ENCODE measurements around the gene EXOC3L1. TPM values are rescaled to one million over a fixed set of nuclear protein-coding genes. Genes with fewer than 3 reads are reported as not detected.

EXOC3L1 gene
- total and polyA plus RNA-seq, 7 experiments from 2014 or later: 0.58 to 0.73 TPM; not detected in 5

GRCh38 chr16:67161595-67162058, 28.3 kb downstream of the EXOC3L1 start:
- Mint-ChIP-seq H3K4me1 (peaks cover 25 to 62% (median 44%) of the 10 kb centered on the region in 7 donors), H3K27me3 (peaks cover 16 to 22% (median 19%) of the 10 kb centered on the region in 5 donors), H3K27ac (peak overlapping the region in 1 of 9 donors; percentile 82), H3K4me3 (peak overlapping the region in 8 of 10 donors; percentile 11 to 74 (median 46)), H3K9me3 (no peaks in the 10 kb centered on the region), H3K36me3 (peaks cover 0 to 44% (median 0%) of the 10 kb centered on the region in 5 donors)
- no peak for ATAC-seq
- Histone ChIP-seq H3K36me3 (ENCODE audit: control insufficient read depth in 2 of 3, insufficient read depth in 3 of 3, low read length in 3 of 3) (peaks cover 0 to 3% (median 0%) of the 10 kb centered on the region in 3 experiments), H3K27me3 (ENCODE audit: control insufficient read depth in 2 of 2, insufficient read depth in 2 of 2, low read length in 2 of 2) (peaks cover 9 to 26% of the 10 kb centered on the region in 2 donors), H3K27ac (ENCODE audit: low read depth, low read length) (no peak overlapping the region), H3K4me1 (ENCODE audit: control insufficient read depth in 2 of 2, insufficient read depth in 2 of 2, low read length in 2 of 2) (peaks cover 39 to 66% of the 10 kb centered on the region in 2 donors), H3K9me3 (ENCODE audit: control insufficient read depth in 2 of 3, low read length in 3 of 3) (no peaks in the 10 kb centered on the region), H3K4me3 (ENCODE audit: low read length) (no peak overlapping the region)
- CTCF ChIA-PET: interaction anchor here (1.1 to 1.8 kb wide), 2 partner anchors 11 to 136 kb away, joined by 3 to 5 read pairs; no protein-coding TSS in a partner anchor
- DNase-seq: no peak
- intact Hi-C loops (cut with micrococcal nuclease): loop anchor here (1.0 to 2.0 kb wide), 5 partner anchors 9 to 227 kb away; partner anchors contain the start of genes CIAO2B (in 1 of the 2), NOL3 (in 1 of the 2) and TMEM208 (in 1 of the 2)
- POLR2A ChIA-PET: interaction anchor here (0.9 to 4.6 kb wide), 7 partner anchors 10 to 66 kb away, joined by 4 to 31 read pairs (median 8); partner anchors contain the start of genes B3GNT9, MATCAP1, NOL3 and TMEM208

- no peaks in the 10 kb centered on the region for H3K9me3 Mint-ChIP-seq
- ChIA-PET POLR2A (interaction anchor here (0.6 to 4.6 kb wide), 12 partner anchors 8 to 175 kb away, joined by 3 to 31 read pairs (median 5); partner anchors contain the start of genes B3GNT9, E2F4, FHOD1 and MATCAP1), CTCF (interaction anchor here (0.8 to 1.7 kb wide), 5 partner anchors 11 to 176 kb away, joined by 3 to 9 read pairs (median 4); partner anchors contain the start of genes MATCAP1 and NOL3)
- Histone ChIP-seq H3K27me3 (ENCODE audit: control insufficient read depth in 2 of 2, insufficient read depth in 2 of 2, low read length in 2 of 2) (peaks cover 0 to 12% of the 10 kb centered on the region in 2 donors), H3K27ac (ENCODE audit: low read depth, low read length) (peak overlapping the region; percentile 94), H3K4me3 (ENCODE audit: low read length) (peak overlapping the region; percentile 78), H3K36me3 (ENCODE audit: control insufficient read depth in 2 of 3, insufficient read depth in 3 of 3, low read length in 3 of 3) (peaks cover 0 to 3% (median 0%) of the 10 kb centered on the region in 3 experiments), H3K9me3 (ENCODE audit: control insufficient read depth in 2 of 3, low read length in 3 of 3) (no peaks in the 10 kb centered on the region), H3K4me1 (ENCODE audit: control insufficient read depth in 2 of 2, insufficient read depth in 2 of 2, low read length in 2 of 2) (peaks cover 49 to 52% of the 10 kb centered on the region in 2 donors)
- H3K27me3 Mint-ChIP-seq: peaks cover under 1 to 11% (median 9%) of the 10 kb centered on the region in 5 donors
- peaks cover 27 to 65% (median 52%) of the 10 kb centered on the region in 7 donors for H3K4me1 Mint-ChIP-seq
- H3K27ac Mint-ChIP-seq: peak overlapping the region; percentile 94 to 99 (median 95)
- DNase-seq: peak in 8 of 9 donors; percentile 58 to 85 (median 72)
- intact Hi-C loops (cut with micrococcal nuclease): loop anchor here (1.0 to 2.0 kb wide), 5 partner anchors 50 to 182 kb away; partner anchors contain the start of genes CBFB (in 1 of the 2), FHOD1 (in 1 of the 2) and PHAF1 (in 1 of the 2)
- peak; percentile 55 for ATAC-seq
- H3K36me3 Mint-ChIP-seq: peaks cover 0 to 47% (median 0%) of the 10 kb centered on the region in 5 donors
- H3K4me3 Mint-ChIP-seq: peak overlapping the region; percentile 76 to 93 (median 87)
Measured at GRCh38 chr16:67158637-67159600, 31.0 kb downstream of the EXOC3L1 start.

GRCh38 chr16:67157892-67158635, 31.9 kb downstream of the EXOC3L1 start:
- ATAC-seq: no peak
- ChIA-PET POLR2A (interaction anchor here (0.6 to 4.6 kb wide), 13 partner anchors 10 to 140 kb away, joined by 3 to 31 read pairs (median 4); partner anchors contain the start of genes MATCAP1, SLC9A5 and TMEM208), CTCF (interaction anchor here (0.7 to 1.3 kb wide), 9 partner anchors 16 to 204 kb away, joined by 3 to 7 read pairs (median 3); no protein-coding TSS in a partner anchor)
- peak overlapping the region; percentile 94 for H3K27ac ChIP-seq (ENCODE audit: low read depth, low read length)
- peak in 3 of 9 donors; percentile 27 to 55 (median 43) for DNase-seq
- intact Hi-C loops (cut with micrococcal nuclease): loop anchor here in 1 of 2 donors (2.0 kb wide), 1 partner anchor 173 kb away; no protein-coding TSS in a partner anchor
- H3K27me3 ChIP-seq (ENCODE audit: control insufficient read depth in 2 of 2, insufficient read depth in 2 of 2, low read length in 2 of 2): peaks cover 0 to 9% of the 10 kb centered on the region in 2 donors
- H3K4me3 ChIP-seq (ENCODE audit: low read length): peak overlapping the region; percentile 78
- Mint-ChIP-seq H3K9me3 (peaks cover 0 to 1% (median 0%) of the 10 kb centered on the region in 11 donors), H3K4me3 (peak overlapping the region; percentile 76 to 93 (median 87)), H3K36me3 (peaks cover 0 to 52% (median 0%) of the 10 kb centered on the region in 5 donors), H3K27ac (peak overlapping the region; percentile 94 to 99 (median 95)), H3K4me1 (peaks cover 34 to 64% (median 54%) of the 10 kb centered on the region in 7 donors), H3K27me3 (peaks cover 0 to 11% (median 10%) of the 10 kb centered on the region in 5 donors)
- H3K36me3 ChIP-seq (ENCODE audit: control insufficient read depth in 2 of 3, insufficient read depth in 3 of 3, low read length in 3 of 3): peaks cover 0 to 3% (median 0%) of the 10 kb centered on the region in 3 experiments
- H3K4me1 ChIP-seq (ENCODE audit: control insufficient read depth in 2 of 2, insufficient read depth in 2 of 2, low read length in 2 of 2): peaks cover 43 to 44% of the 10 kb centered on the region in 2 donors
- no peaks in the 10 kb centered on the region for H3K9me3 ChIP-seq (ENCODE audit: control insufficient read depth in 2 of 3, low read length in 3 of 3)

- peaks cover 0 to 13% (median 7%) of the 10 kb centered on the region in 5 donors for H3K27me3 Mint-ChIP-seq
Measured at GRCh38 chr16:67157106-67157748, 32.7 kb downstream of the EXOC3L1 start.

More at GRCh38 chr16:67157106-67157748, 32.7 kb downstream of the EXOC3L1 start:
- Mint-ChIP-seq H3K27ac (peak overlapping the region; percentile 94 to 99 (median 95)), H3K4me1 (peaks cover 38 to 64% (median 52%) of the 10 kb centered on the region in 7 donors), H3K36me3 (peaks cover 0 to 55% (median 0%) of the 10 kb centered on the region in 5 donors), H3K9me3 (peaks cover 0 to 1% (median 0%) of the 10 kb centered on the region in 11 donors), H3K4me3 (peak overlapping the region; percentile 13 to 92 (median 65))
- no peak for DNase-seq
- Histone ChIP-seq H3K9me3 (ENCODE audit: control insufficient read depth in 2 of 3, low read length in 3 of 3) (no peaks in the 10 kb centered on the region), H3K27me3 (ENCODE audit: control insufficient read depth in 2 of 2, insufficient read depth in 2 of 2, low read length in 2 of 2) (peaks cover 0 to 3% of the 10 kb centered on the region in 2 donors), H3K4me1 (ENCODE audit: control insufficient read depth in 2 of 2, insufficient read depth in 2 of 2, low read length in 2 of 2) (peaks cover 35 to 39% of the 10 kb centered on the region in 2 donors), H3K27ac (ENCODE audit: low read depth, low read length) (peak overlapping the region; percentile 94), H3K36me3 (ENCODE audit: control insufficient read depth in 2 of 3, insufficient read depth in 3 of 3, low read length in 3 of 3) (peaks cover 0 to 3% (median 0%) of the 10 kb centered on the region in 3 experiments), H3K4me3 (ENCODE audit: low read length) (peak overlapping the region; percentile 78)
- CTCF ChIA-PET: interaction anchor here (0.7 to 2.4 kb wide), 11 partner anchors 15 to 203 kb away, joined by 3 to 11 read pairs (median 4); no protein-coding TSS in a partner anchor
- no peak for ATAC-seq
- intact Hi-C loops (cut with micrococcal nuclease): no loop called here
- POLR2A ChIA-PET: interaction anchor here (0.6 to 1.2 kb wide), 8 partner anchors 11 to 139 kb away, joined by 3 to 4 read pairs (median 4); partner anchors contain the start of gene SLC9A5
